ENCODE measurements around the gene NHS.

- TF ChIP-seq CTCF (IDR thresholded peaks at IDR 0.05; ENCODE audit: low read length), result no peak
- TF ChIP-seq EZH2 (IDR thresholded peaks at IDR 0.05; ENCODE audit: borderline replicate concordance, low read length), result no peak
Measured at GRCh38 chrX:17472424-17472823, 97.4 kb downstream of the NHS start.

Data from OCI-LY1 (cell line).